CD4-positive, CD25-positive, alpha-beta regulatory T cell (primary cell): ENCODE data around the gene FUT8. TPM values are rescaled to one million over a fixed set of nuclear protein-coding genes. Genes with fewer than 3 reads are reported as not detected.

Experiments
- ATAC-seq, 2 donors: fragments of 150-1000 bp; cut with Tn5 transposase; one replicate each; pipeline ENCODE4 v1.10.0; 2021; ENCODE audit warnings: low read depth in 2 of 2, moderate number of reproducible peaks in 2 of 2, moderate library complexity in 1 of 2
- DNase-seq, 3 donors: peaks; one replicate each; pipeline versions ENCODE4 v3.0.0 to v3.0.0-alpha.2; 2012 to 2022; ENCODE audit warnings: mixed read lengths in 1 of 3
- H3K27ac ChIP-seq: one replicate; pipeline ENCODE4 v1.7.0; 2013; ENCODE audit warnings: mild to moderate bottlenecking, low read length; ENCODE audit not compliant: insufficient read depth, poor library complexity, severe bottlenecking
- H3K27me3 ChIP-seq: one replicate; pipeline ENCODE4 v1.7.0; 2013; ENCODE audit warnings: low read length; ENCODE audit not compliant: control insufficient read depth, insufficient read depth
- H3K36me3 ChIP-seq: one replicate; pipeline ENCODE4 v1.7.0; 2013; ENCODE audit warnings: mild to moderate bottlenecking, low read length, moderate library complexity; ENCODE audit not compliant: control insufficient read depth, insufficient read depth
- H3K4me1 ChIP-seq: 2 replicates; pipeline ENCODE4 v1.7.0; 2013; ENCODE audit warnings: mild to moderate bottlenecking, low read length; ENCODE audit not compliant: insufficient read depth, control insufficient read depth, poor library complexity, severe bottlenecking
- H3K4me3 ChIP-seq: one replicate; pipeline ENCODE4 v1.7.0; 2013; ENCODE audit warnings: low read depth, mild to moderate bottlenecking, low read length, moderate library complexity
- H3K9me3 ChIP-seq, 2 experiments: 1 replicate in 1 of 2; 2 replicates in 1 of 2; pipeline ENCODE4 v1.7.0; 2013; ENCODE audit warnings: low read length in 2 of 2, mild to moderate bottlenecking in 1 of 2, moderate library complexity in 1 of 2; ENCODE audit not compliant: control insufficient read depth in 2 of 2
- H3K27ac Mint-ChIP-seq, 3 donors: one replicate each; pipeline ENCODE4 v1.8.0; 2020 to 2022; ENCODE audit warnings: mild to moderate bottlenecking in 3 of 3, mixed read lengths in 3 of 3, moderate library complexity in 2 of 3
- H3K27me3 Mint-ChIP-seq: one replicate; pipeline ENCODE4 v1.8.0; 2022; ENCODE audit warnings: mild to moderate bottlenecking, mixed read lengths
- H3K36me3 Mint-ChIP-seq: one replicate; pipeline ENCODE4 v1.8.0; 2020; ENCODE audit warnings: mixed read lengths
- H3K4me1 Mint-ChIP-seq, 4 donors: one replicate each; pipeline ENCODE4 v1.8.0; 2020 to 2022; ENCODE audit warnings: mixed read lengths in 4 of 4, mild to moderate bottlenecking in 1 of 4
- H3K4me3 Mint-ChIP-seq, 4 donors: one replicate each; pipeline ENCODE4 v1.8.0; 2020 to 2022; ENCODE audit warnings: mild to moderate bottlenecking in 4 of 4, mixed read lengths in 4 of 4, moderate library complexity in 3 of 4
- H3K9me3 Mint-ChIP-seq, 7 donors: one replicate each; pipeline ENCODE4 v1.8.0; 2020 to 2022; ENCODE audit warnings: mixed read lengths in 7 of 7, mild to moderate bottlenecking in 3 of 7, moderate library complexity in 2 of 7
- polyA plus RNA-seq, 4 donors: library from polyadenylated mRNA; unstranded; fragments of 300-500 nt; fragmentation: Illumina TruSeq; gene quantifications; one replicate each; pipeline ENCODE4 v1.2.3, GENCODE V29; 2021
- total RNA-seq: library from RNA; stranded (reverse); gene quantifications from one replicate; pipeline ENCODE4 v1.2.3, GENCODE V29; 2022

FUT8 gene
- total and polyA plus RNA-seq, 5 donors from 2014 or later = 15.3 to 59.2 (median 22.2) TPM

GRCh38 chr14:65558363-65558762 is 145.8 kb downstream of the FUT8 start:
- H3K27me3 Mint-ChIP-seq = no peaks in the 10 kb centered on the region
- H3K27ac Mint-ChIP-seq = no peak overlapping the region
- H3K4me3 ChIP-seq = no peak overlapping the region
- DNase-seq (no peak), ATAC-seq (no peak)
- H3K4me3 Mint-ChIP-seq = no peak overlapping the region
- peaks cover 12% of the 10 kb centered on the region for H3K36me3 Mint-ChIP-seq
- H3K27ac ChIP-seq = no peak overlapping the region
- H3K9me3 Mint-ChIP-seq = no peaks in the 10 kb centered on the region
- no peaks in the 10 kb centered on the region for H3K27me3 ChIP-seq
- no peaks in the 10 kb centered on the region for H3K4me1 ChIP-seq
- H3K4me1 Mint-ChIP-seq = peaks cover 0 to 20% (median 14%) of the 10 kb centered on the region in 4 donors
- no peaks in the 10 kb centered on the region for H3K9me3 ChIP-seq
- peaks cover 14% of the 10 kb centered on the region for H3K36me3 ChIP-seq

GRCh38 chr14:65560340-65561027 is 148.0 kb downstream of the FUT8 start:
- peaks cover 21% of the 10 kb centered on the region for H3K36me3 Mint-ChIP-seq
- peak overlapping the region in 1 of 3 donors; percentile 49 for H3K27ac Mint-ChIP-seq
- Histone ChIP-seq H3K4me3 (no peak overlapping the region), H3K27me3 (no peaks in the 10 kb centered on the region), H3K9me3 (no peaks in the 10 kb centered on the region), H3K4me1 (no peaks in the 10 kb centered on the region), H3K27ac (no peak overlapping the region), H3K36me3 (peaks cover 19% of the 10 kb centered on the region)
- no peaks in the 10 kb centered on the region for H3K27me3 Mint-ChIP-seq
- DNase-seq (no peak), ATAC-seq (no peak)
- H3K4me3 Mint-ChIP-seq = no peak overlapping the region
- peaks cover 0 to 3% (median 0%) of the 10 kb centered on the region in 7 donors for H3K9me3 Mint-ChIP-seq
- peaks cover 16 to 24% (median 23%) of the 10 kb centered on the region in 4 donors for H3K4me1 Mint-ChIP-seq

GRCh38 chr14:65564370-65564769 is 151.8 kb downstream of the FUT8 start:
- Histone ChIP-seq H3K27me3 (no peaks in the 10 kb centered on the region), H3K4me1 (peaks cover 4% of the 10 kb centered on the region), H3K36me3 (peaks cover 19% of the 10 kb centered on the region), H3K27ac (no peak overlapping the region), H3K4me3 (no peak overlapping the region), H3K9me3 (no peaks in the 10 kb centered on the region)
- Mint-ChIP-seq H3K27me3 (no peaks in the 10 kb centered on the region), H3K4me1 (peaks cover 35 to 48% (median 40%) of the 10 kb centered on the region in 4 donors), H3K27ac (peak overlapping the region in 1 of 3 donors; percentile 2), H3K9me3 (peaks cover 0 to 5% (median 0%) of the 10 kb centered on the region in 7 donors), H3K4me3 (no peak overlapping the region), H3K36me3 (peaks cover 31% of the 10 kb centered on the region)
- no peak for DNase-seq
- no peak for ATAC-seq

GRCh38 chr14:65565948-65566347 is 153.4 kb downstream of the FUT8 start:
- H3K4me3 Mint-ChIP-seq = peak overlapping the region in 1 of 4 donors; percentile 1
- no peaks in the 10 kb centered on the region for H3K27me3 ChIP-seq
- H3K27ac ChIP-seq = no peak overlapping the region
- peaks cover 19% of the 10 kb centered on the region for H3K36me3 ChIP-seq
- peaks cover 4% of the 10 kb centered on the region for H3K4me1 ChIP-seq
- no peaks in the 10 kb centered on the region for H3K27me3 Mint-ChIP-seq
- no peak overlapping the region for H3K27ac Mint-ChIP-seq
- peaks cover 0 to 5% (median 0%) of the 10 kb centered on the region in 7 donors for H3K9me3 Mint-ChIP-seq
- ATAC-seq (no peak), DNase-seq (no peak)
- peaks cover 32% of the 10 kb centered on the region for H3K36me3 Mint-ChIP-seq
- H3K9me3 ChIP-seq = no peaks in the 10 kb centered on the region
- no peak overlapping the region for H3K4me3 ChIP-seq
- peaks cover 37 to 51% (median 42%) of the 10 kb centered on the region in 4 donors for H3K4me1 Mint-ChIP-seq

GRCh38 chr14:65566820-65567522 is 154.4 kb downstream of the FUT8 start:
- peak overlapping the region in 3 of 4 donors; percentile 4 to 77 (median 40) for H3K4me3 Mint-ChIP-seq
- ATAC-seq = peak in 1 of 2 donors; percentile 39

GRCh38 chr14:65574611-65575010 is 162.1 kb downstream of the FUT8 start:
- peaks cover 0 to 3% (median 0%) of the 10 kb centered on the region in 7 donors for H3K9me3 Mint-ChIP-seq
- Histone ChIP-seq H3K4me3 (no peak overlapping the region), H3K4me1 (no peaks in the 10 kb centered on the region), H3K27me3 (no peaks in the 10 kb centered on the region), H3K9me3 (no peaks in the 10 kb centered on the region), H3K36me3 (no peaks in the 10 kb centered on the region), H3K27ac (no peak overlapping the region)
- DNase-seq = no peak
- H3K27ac Mint-ChIP-seq = no peak overlapping the region
- H3K36me3 Mint-ChIP-seq = peaks cover 20% of the 10 kb centered on the region
- peaks cover 20 to 38% (median 28%) of the 10 kb centered on the region in 4 donors for H3K4me1 Mint-ChIP-seq
- ATAC-seq = no peak
- no peaks in the 10 kb centered on the region for H3K27me3 Mint-ChIP-seq
- no peak overlapping the region for H3K4me3 Mint-ChIP-seq

More at GRCh38 chr14:65566820-65567522, 154.4 kb downstream of the FUT8 start:
- DNase-seq = peak in 1 of 3 donors; percentile 17
- H3K27me3 Mint-ChIP-seq = no peaks in the 10 kb centered on the region
- no peaks in the 10 kb centered on the region for H3K9me3 ChIP-seq
- H3K36me3 ChIP-seq = peaks cover 12% of the 10 kb centered on the region
- peaks cover 40 to 54% (median 42%) of the 10 kb centered on the region in 4 donors for H3K4me1 Mint-ChIP-seq
- no peaks in the 10 kb centered on the region for H3K27me3 ChIP-seq
- peak overlapping the region; percentile 28 for H3K4me3 ChIP-seq
- no peak overlapping the region for H3K27ac ChIP-seq
- peaks cover 36% of the 10 kb centered on the region for H3K36me3 Mint-ChIP-seq
- peaks cover 0 to 5% (median 0%) of the 10 kb centered on the region in 7 donors for H3K9me3 Mint-ChIP-seq
- peaks cover 4% of the 10 kb centered on the region for H3K4me1 ChIP-seq
- peak overlapping the region; percentile 4 to 76 (median 55) for H3K27ac Mint-ChIP-seq

- H3K4me3 Mint-ChIP-seq = no peak overlapping the region
- Histone ChIP-seq H3K36me3 (no peaks in the 10 kb centered on the region), H3K27ac (no peak overlapping the region), H3K27me3 (no peaks in the 10 kb centered on the region), H3K4me3 (no peak overlapping the region), H3K4me1 (no peaks in the 10 kb centered on the region), H3K9me3 (no peaks in the 10 kb centered on the region)
- peaks cover 18 to 35% (median 26%) of the 10 kb centered on the region in 4 donors for H3K4me1 Mint-ChIP-seq
- no peaks in the 10 kb centered on the region for H3K27me3 Mint-ChIP-seq
- H3K36me3 Mint-ChIP-seq = peaks cover 20% of the 10 kb centered on the region
- H3K27ac Mint-ChIP-seq = no peak overlapping the region
- ATAC-seq = no peak
- DNase-seq = no peak
- H3K9me3 Mint-ChIP-seq = peaks cover 0 to 3% (median 0%) of the 10 kb centered on the region in 7 donors
These were observed 162.9 kb downstream of the FUT8 start for GRCh38 chr14:65575389-65575788.
